Endothelial cell of umbilical vein (primary cell): Measurements from ENCODE around the gene SCAPER. TPM values are rescaled to one million over a fixed set of nuclear protein-coding genes. Genes with fewer than 3 reads are reported as not detected.

ENCODE experiments used
- BruUV-seq: library from RNA; stranded (reverse); fragments of 400-500 nt; replicated peaks from 2 replicates; lab custom pipeline; 2021; lab: Mats Ljungman, UMichigan
- CTCF ChIA-PET: fragments of 300-600, 350-600 bp; sonication (Branson Sonifier 250); formaldehyde crosslinking; loops from one replicate; lab custom pipeline; 2021; ENCODE audit warnings: antibody characterized with exemption, inconsistent platforms; lab: Charles Lee
- POLR2A ChIA-PET: fragments of 300-600, 350-600 bp; sonication (Branson Sonifier 250); formaldehyde crosslinking; loops from one replicate; lab custom pipeline; 2021; ENCODE audit warnings: antibody characterized with exemption, inconsistent platforms; lab: Charles Lee
- DNase-seq: peaks from one replicate; pipeline ENCODE4 v3.0.0-alpha.2; 2011; ENCODE audit warnings: low read depth, low spot score
- FAIRE-seq: peaks from 2 replicates; lab custom pipeline; 2011; peaks lifted over from hg19 to GRCh38; lab: Jason Lieb, UNC
- H2AFZ ChIP-seq: 2 replicates; pipeline ENCODE4 v1.6.0; 2012; ENCODE audit warnings: low read depth, low read length, control low read depth, inconsistent platforms
- H3K27ac ChIP-seq: 2 replicates; pipeline ENCODE4 v1.5.1; 2011; ENCODE audit warnings: low read depth, mild to moderate bottlenecking, control low read depth, low read length, moderate library complexity; ENCODE audit not compliant: insufficient read depth
- H3K27me3 ChIP-seq, 2 experiments: 2 replicates each; pipeline versions ENCODE4 v1.6.0 to v1.6.1; 2011; ENCODE audit warnings: low read length in 2 of 2, mixed read lengths in 1 of 2; ENCODE audit not compliant: control insufficient read depth in 2 of 2, insufficient read depth in 2 of 2
- H3K36me3 ChIP-seq, 2 experiments: 2 replicates in 1 of 2; 3 replicates in 1 of 2; pipeline ENCODE4 v1.5.1; 2011; ENCODE audit warnings: low read length in 2 of 2, mild to moderate bottlenecking in 1 of 2, moderate library complexity in 1 of 2; ENCODE audit not compliant: control insufficient read depth in 2 of 2, insufficient read depth in 2 of 2; ENCODE audit errors: extremely low read depth in 1 of 2
- H3K4me1 ChIP-seq: 3 replicates; pipeline ENCODE4 v1.5.1; 2011; ENCODE audit warnings: mild to moderate bottlenecking, low read length; ENCODE audit not compliant: control insufficient read depth, insufficient read depth; ENCODE audit errors: extremely low read depth
- H3K4me2 ChIP-seq: 2 replicates; pipeline ENCODE4 v1.6.1; 2011; ENCODE audit warnings: low read length, control low read depth, mixed read lengths; ENCODE audit not compliant: insufficient read depth
- H3K4me3 ChIP-seq, 3 experiments: fragments of 200-600 bp in 1 of 3; sonication (generic), shearing (Covaris generic) in 1 of 3; replicated peaks in 1 of 3; 2 replicates each; pipeline ENCODE4 v1.5.1; 2011 to 2016; ENCODE audit warnings: control low read depth in 3 of 3, low read length in 3 of 3, mild to moderate bottlenecking in 2 of 3, inconsistent platforms in 1 of 3, low read depth in 1 of 3, moderate library complexity in 1 of 3; ENCODE audit not compliant: insufficient read depth in 1 of 3
- H3K79me2 ChIP-seq: 2 replicates; pipeline ENCODE4 v1.6.0; 2012; ENCODE audit warnings: low read length, inconsistent platforms; ENCODE audit not compliant: control insufficient read depth, insufficient read depth
- H3K9ac ChIP-seq: replicated peaks from 2 replicates; pipeline ENCODE3; 2011; ENCODE audit warnings: low read length, control low read depth; ENCODE audit not compliant: insufficient read depth; ENCODE audit errors: extremely low read depth
- H3K9me1 ChIP-seq: replicated peaks from 3 replicates; pipeline ENCODE4 v1.6.0; 2011; ENCODE audit warnings: mild to moderate bottlenecking, low read length; ENCODE audit not compliant: control insufficient read depth, insufficient read depth; ENCODE audit errors: extremely low read depth
- H3K9me3 ChIP-seq: replicated peaks from 2 replicates; pipeline ENCODE4 v1.5.1; 2012; ENCODE audit warnings: low read length, inconsistent platforms; ENCODE audit not compliant: control insufficient read depth, insufficient read depth
- H4K20me1 ChIP-seq: replicated peaks from 2 replicates; pipeline ENCODE3; 2011; ENCODE audit warnings: mild to moderate bottlenecking, low read length; ENCODE audit not compliant: control insufficient read depth, insufficient read depth; ENCODE audit errors: extremely low read depth
- EZH2 ChIP-seq: IDR thresholded peaks from 2 replicates; pipeline ENCODE4 v1.6.1; 2012; ENCODE audit warnings: borderline replicate concordance, low read depth, mild to moderate bottlenecking, moderate library complexity, low read length, inconsistent platforms; ENCODE audit not compliant: severe bottlenecking
- FOS ChIP-seq: IDR thresholded peaks from 2 replicates; pipeline ENCODE4 v1.6.1; 2011; ENCODE audit warnings: mild to moderate bottlenecking, low read length, moderate library complexity, borderline replicate concordance; ENCODE audit not compliant: insufficient read depth
- GATA2 ChIP-seq: IDR thresholded peaks from 2 replicates; pipeline ENCODE4 v1.7.0; 2011; ENCODE audit warnings: low read depth, mild to moderate bottlenecking, moderate library complexity, mixed read lengths, low read length; ENCODE audit not compliant: insufficient read length, insufficient read depth
- JUN ChIP-seq: IDR thresholded peaks from 2 replicates; pipeline ENCODE4 v1.6.1; 2011; ENCODE audit warnings: borderline replicate concordance, low read depth; ENCODE audit not compliant: insufficient read length, insufficient read depth
- MYC ChIP-seq: IDR thresholded peaks from one replicate; pipeline ENCODE4 v1.6.1; 2011; ENCODE audit warnings: mild to moderate bottlenecking, low read depth, low read length
- POLR2A ChIP-seq: IDR thresholded peaks from 2 replicates; pipeline ENCODE4 v1.6.1; 2012; ENCODE audit warnings: low read depth, mild to moderate bottlenecking, control low read depth, low read length
- POLR2AphosphoS5 ChIP-seq: IDR thresholded peaks from 2 replicates; pipeline ENCODE4 v1.6.1; 2012; ENCODE audit warnings: low read depth, mild to moderate bottlenecking, control low read depth, low read length, moderate library complexity; ENCODE audit not compliant: insufficient read depth
- dilution Hi-C: fragments of 300-500 bp; cut with MboI; formaldehyde crosslinking; loops from one replicate; pipeline ENCODE4 v1.15.0; 2019; ENCODE audit warnings: low sequenced_read_pairs; ENCODE audit not compliant: extremely low pct_ligation_motif_present
- intact Hi-C: fragments of 100-400 bp; cut with micrococcal nuclease; formaldehyde crosslinking; loops from one replicate; pipeline ENCODE4 v1.10.0; 2022
- polyA plus RNA-seq, 4 experiments: library from polyadenylated mRNA; depleted of rRNA in 3 of 4; stranded (reverse) in 3 of 4; unstranded in 1 of 4; fragments of >200 nt; gene quantifications; 2 replicates each; pipeline versions ENCODE4 v1.2.1 to v1.2.3, GENCODE V29; 2011 to 2012; ENCODE audit warnings: missing spikeins in 1 of 4
- total RNA-seq: library from RNA; stranded (reverse); gene quantifications from 2 replicates; pipeline ENCODE4 v1.2.3, GENCODE V29; 2021
- TF ChIP-seq, protein P1 (sequence below): IDR thresholded peaks from 2 replicates; pipeline ENCODE4 v1.6.1; 2011; ENCODE audit not compliant: insufficient read depth, insufficient read length
- TF ChIP-seq, protein P2 (sequence below), 2 donors: IDR thresholded peaks; 1 replicate in 1 of 2; 2 replicates in 1 of 2; pipeline ENCODE4 v1.5.1; 2011; ENCODE audit warnings: low read length in 2 of 2, mild to moderate bottlenecking in 2 of 2, moderate library complexity in 2 of 2, control low read depth in 1 of 2, inconsistent platforms in 1 of 2, low read depth in 1 of 2; ENCODE audit not compliant: insufficient read depth in 1 of 2; ENCODE audit errors: extremely low read depth in 1 of 2

SCAPER gene
- total and polyA plus RNA-seq, 2 donors (not counting 3 experiments of a cell fraction or from before 2014, with no cell fraction given), result 2.7 to 12.7 TPM

DNA sequence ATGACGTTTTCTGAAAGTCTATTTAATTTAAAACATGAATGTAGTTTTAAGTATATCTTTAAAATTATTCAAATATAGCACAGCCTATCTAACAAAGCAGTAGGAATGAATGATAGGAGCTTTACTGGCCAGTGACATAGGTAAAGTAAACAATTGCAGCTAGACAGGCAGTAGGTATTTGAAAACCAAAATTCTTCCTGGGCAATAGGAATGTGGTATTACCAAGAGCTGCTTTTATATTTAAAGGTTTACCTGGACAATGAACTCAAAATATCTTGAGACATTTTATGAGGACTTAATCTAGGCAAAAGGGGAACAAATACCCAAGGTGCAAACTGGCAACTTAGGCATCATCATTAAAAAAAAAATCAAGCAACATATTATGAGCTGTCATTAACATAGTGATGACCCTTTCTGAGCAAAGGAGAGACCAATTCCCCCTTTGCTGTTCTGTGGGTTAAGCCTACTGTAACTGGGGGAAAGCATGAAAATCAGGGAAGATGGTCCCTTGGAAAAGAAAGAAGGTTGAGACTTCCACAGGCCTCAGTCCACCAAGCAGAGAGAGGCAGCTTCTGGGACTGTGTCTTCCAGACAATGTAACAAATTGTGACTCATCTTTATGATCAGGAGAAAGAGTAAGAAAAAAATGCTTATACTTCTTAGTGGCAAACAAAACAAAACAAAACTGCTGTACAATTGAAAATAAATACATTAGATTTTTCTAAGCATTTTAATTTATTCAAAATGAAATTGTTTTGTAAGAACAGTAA is 555.7 kb downstream of the SCAPER start:
- intact Hi-C loops (loop anchor here (10.0 kb wide), 1 partner anchor 515 kb away; no protein-coding TSS in a partner anchor), dilution Hi-C loops (no loop called here)
- H2AFZ ChIP-seq, result no peak overlapping the region
- ChIA-PET POLR2A (interaction anchor here (0.7 kb wide), 1 partner anchor 12 kb away, joined by 3 read pairs; no protein-coding TSS in a partner anchor), CTCF (interaction anchor here (0.8 to 1.4 kb wide), 3 partner anchors 10 to 164 kb away, joined by 3 to 7 read pairs (median 5); no protein-coding TSS in a partner anchor)
- no peaks in the 10 kb centered on the region for H3K36me3 ChIP-seq
- peaks cover 16% of the 10 kb centered on the region for H3K4me1 ChIP-seq
- H3K9me1 ChIP-seq, result no peaks in the 10 kb centered on the region
- TF ChIP-seq, protein P1, sequence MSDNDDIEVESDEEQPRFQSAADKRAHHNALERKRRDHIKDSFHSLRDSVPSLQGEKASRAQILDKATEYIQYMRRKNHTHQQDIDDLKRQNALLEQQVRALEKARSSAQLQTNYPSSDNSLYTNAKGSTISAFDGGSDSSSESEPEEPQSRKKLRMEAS, result no peak
- peak; percentile 42 for TF ChIP-seq FOS
- DNase-seq, result no peak
- H3K27me3 ChIP-seq, result peaks cover 31 to 40% of the 10 kb centered on the region in 2 experiments
- BruUV-seq, result no TSS peak
- no peak overlapping the region for H3K4me2 ChIP-seq
- no peak overlapping the region for H3K27ac ChIP-seq
- FAIRE-seq, result no peak
- H3K4me3 ChIP-seq, result no peak overlapping the region
- no peaks in the 10 kb centered on the region for H3K79me2 ChIP-seq
- H4K20me1 ChIP-seq, result no peaks in the 10 kb centered on the region
- H3K9me3 ChIP-seq, result no peaks in the 10 kb centered on the region
- no peak overlapping the region for H3K9ac ChIP-seq

DNA sequence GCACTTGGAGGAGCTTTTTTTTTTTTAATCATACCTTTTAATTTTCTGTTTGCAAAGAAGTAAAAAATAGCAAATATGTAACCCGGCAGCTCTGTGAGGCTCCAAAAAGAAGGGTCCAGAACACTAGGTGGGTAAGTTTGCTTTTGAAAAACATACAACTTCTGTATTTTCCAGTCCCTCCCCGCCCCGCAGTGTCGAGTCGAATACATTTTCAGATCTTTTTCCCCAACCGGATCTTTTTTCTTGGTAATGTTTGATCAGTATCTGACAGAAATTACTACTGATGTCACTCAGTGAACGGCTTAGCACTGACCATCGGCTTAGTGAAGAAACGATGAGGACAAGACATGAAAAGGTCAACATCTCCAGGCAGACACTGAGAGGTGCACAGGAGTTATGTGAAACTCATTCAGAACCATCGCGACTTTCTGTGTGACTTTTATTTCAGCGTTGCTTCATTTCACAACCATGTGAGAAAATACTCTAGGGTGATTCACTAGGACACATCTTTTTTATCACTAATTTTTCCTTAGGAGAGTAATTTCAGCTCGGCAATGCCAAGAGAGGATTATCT is 557.6 kb downstream of the SCAPER start:
- no peak for FAIRE-seq
- no peaks in the 10 kb centered on the region for H3K9me3 ChIP-seq
- H3K9ac ChIP-seq, result no peak overlapping the region
- H3K27ac ChIP-seq, result no peak overlapping the region
- H3K4me2 ChIP-seq, result peak overlapping the region; percentile 79
- H3K79me2 ChIP-seq, result no peaks in the 10 kb centered on the region
- intact Hi-C loops (loop anchor here (10.0 kb wide), 1 partner anchor 517 kb away; no protein-coding TSS in a partner anchor), dilution Hi-C loops (no loop called here)
- DNase-seq, result no peak
- TF ChIP-seq FOS (no peak), JUN (no peak), MYC (no peak), EZH2 (no peak), POLR2A (no peak), GATA2 (no peak), POLR2AphosphoS5 (no peak)
- TF ChIP-seq, protein P1, result no peak
- TF ChIP-seq, protein P2, sequence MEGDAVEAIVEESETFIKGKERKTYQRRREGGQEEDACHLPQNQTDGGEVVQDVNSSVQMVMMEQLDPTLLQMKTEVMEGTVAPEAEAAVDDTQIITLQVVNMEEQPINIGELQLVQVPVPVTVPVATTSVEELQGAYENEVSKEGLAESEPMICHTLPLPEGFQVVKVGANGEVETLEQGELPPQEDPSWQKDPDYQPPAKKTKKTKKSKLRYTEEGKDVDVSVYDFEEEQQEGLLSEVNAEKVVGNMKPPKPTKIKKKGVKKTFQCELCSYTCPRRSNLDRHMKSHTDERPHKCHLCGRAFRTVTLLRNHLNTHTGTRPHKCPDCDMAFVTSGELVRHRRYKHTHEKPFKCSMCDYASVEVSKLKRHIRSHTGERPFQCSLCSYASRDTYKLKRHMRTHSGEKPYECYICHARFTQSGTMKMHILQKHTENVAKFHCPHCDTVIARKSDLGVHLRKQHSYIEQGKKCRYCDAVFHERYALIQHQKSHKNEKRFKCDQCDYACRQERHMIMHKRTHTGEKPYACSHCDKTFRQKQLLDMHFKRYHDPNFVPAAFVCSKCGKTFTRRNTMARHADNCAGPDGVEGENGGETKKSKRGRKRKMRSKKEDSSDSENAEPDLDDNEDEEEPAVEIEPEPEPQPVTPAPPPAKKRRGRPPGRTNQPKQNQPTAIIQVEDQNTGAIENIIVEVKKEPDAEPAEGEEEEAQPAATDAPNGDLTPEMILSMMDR (IDR thresholded peaks at IDR 0.05; ENCODE audit: extremely low read depth in 1 of 2, insufficient read depth in 1 of 2, low read depth in 1 of 2, low read length in 2 of 2), result no peak
- no peaks in the 10 kb centered on the region for H4K20me1 ChIP-seq
- H3K4me1 ChIP-seq, result peaks cover 18% of the 10 kb centered on the region
- no peaks in the 10 kb centered on the region for H3K9me1 ChIP-seq
- H3K36me3 ChIP-seq, result no peaks in the 10 kb centered on the region
- BruUV-seq, result no TSS peak
- H3K27me3 ChIP-seq, result peaks cover 48 to 59% of the 10 kb centered on the region in 2 experiments
- CTCF ChIA-PET, result interaction anchor here (1.0 to 2.5 kb wide), 4 partner anchors 18 to 519 kb away, joined by 3 to 6 read pairs (median 4); no protein-coding TSS in a partner anchor
- no peak overlapping the region for H2AFZ ChIP-seq
- H3K4me3 ChIP-seq, result peak overlapping the region in 1 of 3 experiments; percentile 7
- POLR2A ChIA-PET, result no interaction called here
